ENCODE results near the gene SYDE2. TPM values are rescaled to one million over a fixed set of nuclear protein-coding genes. Genes with fewer than 3 reads are reported as not detected.

Gene SYDE2
- total and polyA plus RNA-seq, 9 of the 15 experiments (the other 6 are each of a cell fraction or from before 2014, with no cell fraction given): 0.39 to 8.7 (median 4.5) TPM

DNA sequence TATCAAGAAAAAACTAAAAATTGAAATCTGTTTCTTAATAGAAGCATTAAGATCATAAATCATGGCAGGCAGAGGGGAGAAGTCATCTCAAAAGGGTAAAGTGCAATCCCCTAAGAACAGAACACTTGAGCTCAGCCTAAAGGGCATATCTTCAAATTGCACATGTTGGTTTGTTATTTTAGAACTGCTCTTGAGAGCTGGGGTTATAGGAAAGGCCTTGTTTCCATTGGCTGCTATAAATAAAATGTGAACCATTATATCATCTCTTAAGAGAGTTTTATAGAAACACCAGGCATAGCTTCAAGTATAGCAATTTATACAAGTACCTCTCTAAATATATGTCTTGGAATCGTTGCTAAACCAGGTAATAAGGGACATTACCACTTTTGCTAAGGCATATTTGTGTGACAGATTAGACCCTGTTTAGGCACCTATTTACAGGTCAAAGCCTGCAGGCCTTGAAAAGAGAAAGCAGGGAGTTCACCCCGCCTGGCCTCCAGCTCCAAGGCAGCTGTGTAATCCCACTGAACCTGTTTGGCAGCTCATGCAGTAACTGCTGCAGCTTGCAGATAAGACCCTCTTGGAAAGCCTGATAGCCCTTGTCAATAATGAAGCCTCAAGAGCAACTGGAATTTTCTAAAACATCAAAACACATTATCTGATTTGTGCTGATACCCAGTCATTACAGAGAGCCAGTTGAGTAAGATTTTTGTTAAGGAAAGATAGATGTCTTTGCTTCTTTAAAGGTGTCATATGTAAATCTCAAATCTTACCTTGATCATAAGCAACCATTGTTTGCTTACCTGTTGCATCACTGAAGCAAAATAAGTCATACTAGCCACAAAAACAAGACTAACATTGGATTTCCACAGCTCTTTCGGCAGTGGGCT is 24.2 kb upstream of the SYDE2 start (continued):
- TF ChIP-seq ZKSCAN3 (CRISPR knock-in tag; IDR thresholded peaks at IDR 0.05): no peak
- TF ChIP-seq SREBF2 (CRISPR knock-in tag; IDR thresholded peaks at IDR 0.05): no peak
- no peak for TF ChIP-seq BRD4 (IDR thresholded peaks at IDR 0.05)
- TF ChIP-seq POU5F1 (IDR thresholded peaks at IDR 0.05; ENCODE audit: borderline replicate concordance, low read depth, low read length, partially characterized antibody): no peak
- no peak for TF ChIP-seq ZNF586 (CRISPR knock-in tag; conservative IDR thresholded peaks at IDR 0.05)
- TF ChIP-seq, protein P1, sequence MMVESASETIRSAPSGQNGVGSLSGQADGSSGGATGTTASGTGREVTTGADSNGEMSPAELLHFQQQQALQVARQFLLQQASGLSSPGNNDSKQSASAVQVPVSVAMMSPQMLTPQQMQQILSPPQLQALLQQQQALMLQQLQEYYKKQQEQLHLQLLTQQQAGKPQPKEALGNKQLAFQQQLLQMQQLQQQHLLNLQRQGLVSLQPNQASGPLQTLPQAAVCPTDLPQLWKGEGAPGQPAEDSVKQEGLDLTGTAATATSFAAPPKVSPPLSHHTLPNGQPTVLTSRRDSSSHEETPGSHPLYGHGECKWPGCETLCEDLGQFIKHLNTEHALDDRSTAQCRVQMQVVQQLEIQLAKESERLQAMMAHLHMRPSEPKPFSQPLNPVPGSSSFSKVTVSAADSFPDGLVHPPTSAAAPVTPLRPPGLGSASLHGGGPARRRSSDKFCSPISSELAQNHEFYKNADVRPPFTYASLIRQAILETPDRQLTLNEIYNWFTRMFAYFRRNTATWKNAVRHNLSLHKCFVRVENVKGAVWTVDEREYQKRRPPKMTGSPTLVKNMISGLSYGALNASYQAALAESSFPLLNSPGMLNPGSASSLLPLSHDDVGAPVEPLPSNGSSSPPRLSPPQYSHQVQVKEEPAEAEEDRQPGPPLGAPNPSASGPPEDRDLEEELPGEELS (CRISPR knock-in tag; IDR thresholded peaks at IDR 0.05; ENCODE audit: borderline replicate concordance): no peak
- no peak for TF ChIP-seq SIX5 (IDR thresholded peaks at IDR 0.05; ENCODE audit: borderline replicate concordance in 1 of 2, insufficient read depth in 1 of 2, low read depth in 1 of 2, low read length in 2 of 2)
- TF ChIP-seq NFYB (IDR thresholded peaks at IDR 0.05; ENCODE audit: extremely low read depth, insufficient read length): no peak
- TF ChIP-seq PCBP2 (IDR thresholded peaks at IDR 0.05; ENCODE audit: low read depth, low read length, poor library complexity, severe bottlenecking): no peak
- TF ChIP-seq NR2C1 (IDR thresholded peaks at IDR 0.05): peak; percentile 50; the same call in 1 of the 2 replicates
- TF ChIP-seq NR2C1 (tag; IDR thresholded peaks at IDR 0.05): peak; percentile 42; the same call in 1 of the 2 replicates
- peak; percentile 88 for TF ChIP-seq RNF2 (IDR thresholded peaks at IDR 0.05)
- no peak for TF ChIP-seq ZNF707 (CRISPR knock-in tag; conservative IDR thresholded peaks at IDR 0.05)
- TF ChIP-seq, protein P2, sequence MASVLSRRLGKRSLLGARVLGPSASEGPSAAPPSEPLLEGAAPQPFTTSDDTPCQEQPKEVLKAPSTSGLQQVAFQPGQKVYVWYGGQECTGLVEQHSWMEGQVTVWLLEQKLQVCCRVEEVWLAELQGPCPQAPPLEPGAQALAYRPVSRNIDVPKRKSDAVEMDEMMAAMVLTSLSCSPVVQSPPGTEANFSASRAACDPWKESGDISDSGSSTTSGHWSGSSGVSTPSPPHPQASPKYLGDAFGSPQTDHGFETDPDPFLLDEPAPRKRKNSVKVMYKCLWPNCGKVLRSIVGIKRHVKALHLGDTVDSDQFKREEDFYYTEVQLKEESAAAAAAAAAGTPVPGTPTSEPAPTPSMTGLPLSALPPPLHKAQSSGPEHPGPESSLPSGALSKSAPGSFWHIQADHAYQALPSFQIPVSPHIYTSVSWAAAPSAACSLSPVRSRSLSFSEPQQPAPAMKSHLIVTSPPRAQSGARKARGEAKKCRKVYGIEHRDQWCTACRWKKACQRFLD (CRISPR knock-in tag; IDR thresholded peaks at IDR 0.05): peak; percentile 91
- no peak for TF ChIP-seq HDAC6 (IDR thresholded peaks at IDR 0.05; ENCODE audit: low read depth, low read length)
- no peak for TF ChIP-seq NFRKB (IDR thresholded peaks at IDR 0.05; ENCODE audit: low read depth)
- peak; percentile 61 for TF ChIP-seq BRD9 (IDR thresholded peaks at IDR 0.05; ENCODE audit: low read depth, partially characterized antibody)
- peak; percentile 22; the same call in 1 of the 2 replicates for TF ChIP-seq TCF7 (IDR thresholded peaks at IDR 0.05; ENCODE audit: borderline replicate concordance)
- TF ChIP-seq KAT7 (CRISPR knock-in tag; IDR thresholded peaks at IDR 0.05; ENCODE audit: borderline replicate concordance): 0 out of 2 replicates have a peak, but pooled peaks have one; percentile 19
- TF ChIP-seq SOX6 (IDR thresholded peaks at IDR 0.05): peak; percentile 98
- no peak; the same call in 1 of the 2 replicates for TF ChIP-seq PTTG1 (tag; IDR thresholded peaks at IDR 0.05; ENCODE audit: low read depth)
- no peak; the same call in 1 of the 2 replicates for TF ChIP-seq ZBTB7A (IDR thresholded peaks at IDR 0.05; ENCODE audit: borderline replicate concordance, control insufficient read depth, low read depth, low read length)
- TF ChIP-seq HOXB6 (CRISPR knock-in tag; IDR thresholded peaks at IDR 0.05; ENCODE audit: borderline replicate concordance): no peak
- no peak for TF ChIP-seq FOXJ3 (CRISPR knock-in tag; IDR thresholded peaks at IDR 0.05)
- no peak for TF ChIP-seq EWSR1 (IDR thresholded peaks at IDR 0.05; ENCODE audit: borderline replicate concordance, low read depth, partially characterized antibody)
- no peak for TF ChIP-seq ZNF184 (CRISPR knock-in tag; IDR thresholded peaks at IDR 0.05)
